HG02610 (cell line): ENCODE results near the gene PTPMT1.
A peak's percentile ranks its signal among the peaks of the same experiment; 100 is the strongest.

ENCODE experiments used
- ATAC-seq: cut with Tn5 transposase; IDR thresholded peaks from one replicate; pipeline ENCODE4 v1.9.1; 2021; ENCODE audit warnings: mild to moderate bottlenecking, moderate library complexity; ENCODE audit not compliant: unreplicated experiment

The PTPMT1 gene

DNA sequence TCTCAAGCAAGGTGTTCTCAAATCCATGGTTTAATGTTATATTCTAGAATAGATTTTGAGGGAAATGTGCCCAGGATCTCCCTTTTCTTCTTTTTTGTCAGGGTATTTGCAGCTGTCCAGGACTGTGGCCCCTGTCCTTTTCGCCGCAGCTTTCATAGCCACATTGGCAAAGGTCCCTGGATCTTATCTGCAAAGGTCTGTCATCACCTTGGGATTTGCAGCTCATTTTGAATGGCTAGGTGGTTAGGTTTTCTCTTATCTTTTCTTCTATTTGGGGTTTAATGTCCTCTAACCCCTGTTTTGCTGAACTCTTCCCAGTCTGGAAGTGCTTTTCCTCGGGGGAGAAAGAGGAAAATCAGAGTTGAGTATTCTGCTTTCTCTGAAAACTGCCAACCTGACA is 40.5 kb downstream of the PTPMT1 start:
- no peak for ATAC-seq

DNA sequence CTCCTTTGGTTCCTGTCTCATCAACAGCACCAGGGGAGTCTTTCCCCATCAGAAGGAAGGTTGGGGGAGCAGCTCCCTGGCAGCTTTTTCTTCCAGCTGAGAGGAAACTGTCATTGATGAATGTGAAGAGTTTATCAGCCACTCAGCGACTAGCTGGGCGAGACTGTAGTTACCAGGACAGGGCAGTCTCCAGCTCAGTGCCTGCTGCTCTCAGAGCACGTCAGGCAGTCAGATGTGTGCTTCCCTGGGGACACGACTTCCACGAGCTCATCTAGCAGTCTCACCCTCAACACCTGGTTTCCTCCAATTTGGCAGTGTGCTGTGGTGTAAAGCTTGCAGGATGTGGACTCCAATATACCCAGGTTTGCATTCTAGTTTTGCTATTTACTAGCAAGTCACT is 41.3 kb downstream of the PTPMT1 start:
- ATAC-seq = no peak

DNA sequence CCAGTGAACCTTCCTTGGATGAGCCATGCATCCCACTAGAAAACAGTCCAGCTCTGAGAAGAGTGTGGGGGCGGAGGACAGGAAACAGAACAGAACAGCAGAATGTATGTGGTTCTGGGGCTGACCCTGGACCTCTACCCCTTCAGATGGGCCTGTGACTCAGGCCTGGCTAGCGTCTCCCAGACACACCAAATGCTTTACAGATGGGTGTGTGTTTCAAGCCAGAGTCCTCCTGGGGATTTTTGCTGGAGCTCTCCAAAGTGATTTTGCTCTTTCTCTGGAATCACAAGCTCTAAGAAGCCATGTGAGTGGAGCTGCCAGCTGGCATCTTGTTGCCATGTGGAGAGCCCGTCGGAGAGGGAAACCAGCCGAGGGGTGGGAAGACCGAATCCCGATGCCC is 42.0 kb downstream of the PTPMT1 start:
- ATAC-seq = no peak

GRCh38 chr11:47609675-47610074 is 44.3 kb downstream of the PTPMT1 start:
- no peak for ATAC-seq

- ATAC-seq = peak; percentile 74
Observed at GRCh38 chr11:47611348-47611794, 46.0 kb downstream of the PTPMT1 start.

DNA sequence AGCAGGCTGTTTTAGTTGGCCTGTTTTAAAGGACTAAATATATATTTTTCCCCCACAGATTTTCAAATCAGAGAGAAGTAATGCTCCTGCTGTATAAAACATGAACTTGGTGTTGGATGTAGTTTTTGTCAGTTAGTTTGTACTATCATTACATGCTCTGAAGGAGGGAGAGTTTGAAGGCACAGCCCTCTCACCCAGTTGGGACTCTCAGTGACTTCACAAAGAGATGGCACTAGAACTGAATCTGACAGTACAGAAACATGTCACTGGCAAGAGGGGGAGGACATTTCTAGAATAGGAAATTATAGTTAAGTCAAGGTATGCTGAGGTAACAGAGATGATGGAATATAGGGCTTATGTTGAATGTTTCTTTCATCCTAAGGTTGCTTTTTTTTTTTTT is 49.9 kb downstream of the PTPMT1 start:
- ATAC-seq = no peak

DNA sequence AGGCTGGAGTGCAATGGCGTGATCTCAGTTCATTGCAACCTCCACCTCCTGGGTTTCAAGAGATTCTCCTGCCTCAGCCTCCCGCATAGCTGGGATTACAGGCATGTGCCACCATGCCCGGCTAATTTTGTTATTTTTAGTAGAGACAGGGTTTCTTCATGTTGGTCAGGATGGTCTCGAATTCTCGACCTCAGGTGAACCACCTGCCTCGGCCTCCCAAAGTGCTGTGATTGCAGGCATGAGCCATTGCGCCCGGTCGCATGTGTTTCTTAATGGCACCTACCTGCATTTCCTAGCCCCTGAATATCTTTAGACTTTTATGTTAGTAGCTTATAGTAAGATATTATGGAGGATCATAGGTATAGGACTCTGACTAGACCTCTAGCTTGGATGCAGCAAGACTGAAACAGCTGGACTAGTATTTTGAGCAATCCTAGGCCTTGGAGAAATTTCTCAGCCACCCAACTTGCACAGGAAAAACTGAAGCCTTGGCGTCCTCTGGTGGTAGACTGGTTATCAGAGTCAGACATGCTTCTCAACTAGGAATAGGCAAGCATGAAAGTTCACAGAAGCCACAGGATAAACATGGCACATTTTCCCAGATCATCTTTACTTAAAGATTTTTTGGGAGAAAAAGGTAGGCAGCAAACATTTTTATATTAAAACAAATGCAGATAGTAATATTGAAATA is 51.5 kb downstream of the PTPMT1 start:
- ATAC-seq = no peak

GRCh38 chr11:47617417-47617809 is 52.0 kb downstream of the PTPMT1 start:
- no peak for ATAC-seq

DNA sequence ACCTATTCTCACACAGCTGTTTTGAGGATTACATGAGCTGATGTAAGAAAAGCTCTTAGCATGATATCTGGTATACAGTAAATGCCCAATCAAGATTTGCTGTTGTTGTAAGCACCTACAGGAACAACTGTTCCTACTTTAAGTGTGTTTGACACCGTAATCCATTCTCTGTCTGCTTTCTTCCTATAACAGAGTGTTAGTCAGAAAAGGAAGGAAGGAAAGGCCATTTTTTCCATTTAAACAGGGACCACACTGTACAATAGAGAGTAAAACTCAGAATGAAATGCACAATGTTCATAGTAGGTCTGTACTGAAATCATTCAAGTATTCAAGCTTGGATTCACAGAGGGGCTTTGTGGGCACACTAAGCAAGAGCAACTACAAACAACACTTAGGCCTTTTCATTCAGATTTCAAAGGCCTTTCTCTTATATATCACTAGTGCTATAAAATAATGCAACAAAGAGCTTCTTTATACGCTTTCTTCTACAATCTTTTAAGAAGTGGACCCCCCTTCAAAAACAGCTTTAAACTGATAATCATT is 55.5 kb downstream of the PTPMT1 start:
- ATAC-seq = no peak
